GM19463 (cell line): ENCODE data around the gene OGDHL.
"Not testable (repeated sequence)": the region's sequence is repeated elsewhere in the genome, so short reads cannot be mapped to it uniquely, and the experiment has no call there.

Source experiments
- ATAC-seq: cut with Tn5 transposase; IDR thresholded peaks from one replicate; pipeline ENCODE4 v1.9.1; 2021; ENCODE audit warnings: mild to moderate bottlenecking, moderate library complexity; ENCODE audit not compliant: unreplicated experiment

The OGDHL gene

DNA sequence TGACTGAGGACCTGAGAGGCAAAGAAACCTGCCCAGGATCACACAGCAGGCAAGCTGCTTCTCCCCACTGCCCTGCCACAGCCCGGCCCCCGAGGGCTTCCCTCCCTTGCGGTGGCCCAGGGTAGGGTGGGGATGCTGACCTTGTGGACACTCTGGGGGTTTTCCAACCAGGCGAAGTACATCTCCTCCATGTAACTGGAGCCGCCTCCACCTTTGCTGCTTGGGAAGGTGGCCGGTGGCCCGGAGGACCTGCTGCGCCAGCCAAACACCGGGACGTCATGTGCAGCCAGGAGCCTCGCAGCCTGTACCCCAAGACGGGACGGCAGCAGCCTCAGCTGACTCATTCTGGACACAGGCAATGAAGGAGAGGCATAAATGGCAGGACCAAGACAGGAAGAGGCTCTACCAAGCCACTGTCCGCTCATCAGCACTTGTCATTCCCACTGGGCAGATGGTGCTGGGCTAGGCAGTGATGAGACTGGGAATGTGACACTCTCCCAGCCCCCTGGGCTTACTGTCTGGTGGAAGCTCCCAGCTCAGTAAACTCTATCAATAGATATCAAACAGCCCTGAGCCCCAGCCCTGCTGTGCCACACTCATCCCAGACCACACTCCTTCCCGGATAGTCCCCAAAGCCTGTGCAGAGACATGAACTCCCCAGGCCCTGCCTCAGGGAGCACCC, 3.7 kb downstream of the OGDHL start:
- no peak for ATAC-seq

DNA sequence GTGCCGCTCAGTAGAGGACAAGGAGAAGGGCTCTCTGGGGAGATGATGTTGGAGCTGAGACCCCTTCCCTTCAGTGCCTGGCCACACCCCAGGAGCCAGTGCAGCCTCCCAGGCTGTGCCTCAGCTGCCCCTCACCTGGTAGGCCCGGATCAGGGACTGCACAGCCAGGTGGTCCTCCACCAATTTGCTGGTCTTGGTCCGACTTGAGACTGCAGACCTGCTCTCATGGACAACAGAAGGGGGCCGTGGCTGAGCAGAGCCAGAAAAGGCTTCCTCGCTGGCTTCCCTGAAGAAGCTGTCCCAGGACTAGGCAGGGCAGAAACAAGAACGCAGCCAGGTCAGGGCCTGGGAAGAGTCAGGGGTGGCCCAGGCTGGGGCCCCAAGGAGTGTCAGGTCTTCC, 5.5 kb downstream of the OGDHL start:
- no peak for ATAC-seq

DNA sequence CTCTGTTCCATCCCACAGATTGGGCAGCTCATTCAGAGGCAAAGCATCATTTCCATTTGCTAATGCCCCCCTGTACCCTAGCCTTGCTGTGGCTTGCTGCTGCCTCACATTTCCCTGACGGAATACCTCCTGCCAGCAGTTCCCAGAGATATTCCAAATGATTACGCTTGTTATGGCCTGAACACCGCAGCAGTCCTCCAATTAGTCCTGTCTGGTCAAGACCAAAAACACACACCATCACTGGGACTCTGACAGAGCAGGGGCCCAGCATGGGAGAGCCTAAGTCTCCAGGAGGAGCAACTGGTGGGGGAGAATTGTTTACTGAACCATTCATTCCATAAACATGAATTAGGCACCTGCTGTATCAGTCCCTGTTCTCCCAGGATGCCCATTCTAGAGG, 6.1 kb downstream of the OGDHL start:
- no peak for ATAC-seq

DNA sequence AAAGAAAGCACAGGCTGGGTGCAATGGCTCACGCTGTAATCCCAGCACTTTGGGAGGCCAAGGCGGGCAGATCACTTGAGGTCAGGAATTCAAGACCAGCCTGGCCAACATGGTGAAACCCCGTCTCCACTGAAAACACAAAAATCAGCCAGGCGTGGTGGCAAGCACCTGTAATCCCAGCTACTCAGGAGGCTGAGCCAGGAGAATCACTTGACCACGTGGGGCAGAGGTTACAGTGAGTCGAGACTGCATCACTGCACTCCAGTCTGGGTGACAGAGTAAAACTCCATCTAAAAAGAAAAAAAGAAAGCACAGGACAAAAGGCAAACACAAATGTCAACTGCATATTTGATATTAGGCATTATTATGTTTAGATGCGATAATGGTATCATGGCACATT, 7.2 kb downstream of the OGDHL start:
- not testable (repeated sequence) for ATAC-seq

DNA sequence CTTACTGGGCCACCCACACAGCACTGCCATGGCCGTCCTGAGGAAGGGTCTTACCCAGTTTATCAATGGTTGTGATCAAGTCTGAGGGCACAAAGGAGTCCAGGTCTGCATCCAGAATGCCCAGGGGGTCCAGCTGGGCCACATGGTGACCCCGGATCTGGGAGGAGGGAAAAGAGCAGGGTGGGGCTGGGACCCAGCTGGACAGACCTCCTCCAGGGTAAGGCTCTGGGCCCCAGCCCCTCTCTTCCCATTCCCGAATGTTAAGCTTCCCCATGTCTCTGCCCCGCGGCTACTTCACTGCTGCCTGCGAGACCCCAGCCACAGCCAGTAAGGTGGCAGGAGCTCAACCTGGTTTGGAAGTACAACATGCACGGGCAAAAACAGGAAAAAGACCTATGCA, 9.5 kb downstream of the OGDHL start:
- ATAC-seq = no peak

DNA sequence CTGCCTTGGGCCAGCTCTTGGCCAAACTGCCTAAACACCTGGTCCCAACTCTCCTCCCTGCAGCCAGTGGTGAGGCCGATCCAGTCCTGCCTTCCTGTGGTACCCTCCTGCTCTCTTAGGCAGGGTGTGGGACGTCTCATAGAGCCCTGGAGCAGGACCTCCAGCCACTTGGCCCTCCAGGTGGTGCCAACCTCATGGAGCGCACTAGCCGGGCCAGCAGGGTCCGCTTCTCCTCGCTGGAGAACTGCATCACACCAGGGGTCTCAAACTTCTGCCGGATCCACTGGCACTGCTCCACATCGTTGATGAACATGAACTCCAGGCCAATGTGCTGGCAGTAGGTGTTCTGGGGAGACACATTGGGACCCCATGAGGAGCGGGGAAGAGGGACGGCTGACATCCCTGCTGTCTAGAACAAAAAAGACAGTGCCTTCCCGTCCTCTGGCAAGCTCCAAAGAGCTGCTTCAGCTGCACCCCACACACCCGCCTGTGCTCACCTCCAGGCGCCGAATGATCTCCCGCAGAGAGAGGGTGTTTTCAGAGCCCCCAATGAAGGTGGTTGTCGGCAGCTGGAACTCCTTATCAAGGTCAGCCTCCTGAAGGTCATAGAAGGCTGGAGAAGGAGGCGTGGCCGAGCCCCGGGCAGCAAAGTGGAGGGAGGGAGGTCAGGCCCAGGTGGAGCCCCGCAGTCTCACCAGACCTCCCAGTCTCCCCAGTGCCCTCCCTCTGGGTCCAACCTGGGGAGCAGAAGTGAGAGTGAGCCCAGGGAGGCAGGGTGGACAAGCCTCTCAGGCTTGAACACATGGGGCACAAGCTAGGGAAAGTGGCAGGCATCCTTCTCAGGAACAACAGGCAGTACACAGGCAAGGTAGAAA, 10.2 kb downstream of the OGDHL start:
- ATAC-seq = no peak

DNA sequence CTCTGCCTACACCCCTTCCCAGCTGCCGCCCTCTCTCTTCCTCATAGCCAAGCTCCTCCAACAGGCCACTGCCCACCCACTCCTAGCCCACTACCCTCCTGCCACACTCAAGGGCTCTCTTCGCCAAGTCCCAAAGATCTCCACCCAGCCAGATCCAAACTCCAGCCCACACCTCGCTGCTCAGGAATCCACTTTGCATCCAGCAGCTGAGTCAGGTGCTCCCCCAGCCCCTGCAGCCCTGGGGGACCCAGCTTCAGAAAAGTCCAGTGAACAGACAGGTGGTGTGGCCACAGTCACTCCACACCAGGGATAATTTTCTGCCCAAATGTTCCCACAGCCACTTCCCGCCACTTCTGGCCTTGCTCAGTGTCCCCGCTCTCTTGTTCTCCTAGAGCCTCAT, 10.9 kb downstream of the OGDHL start:
- no peak for ATAC-seq

DNA sequence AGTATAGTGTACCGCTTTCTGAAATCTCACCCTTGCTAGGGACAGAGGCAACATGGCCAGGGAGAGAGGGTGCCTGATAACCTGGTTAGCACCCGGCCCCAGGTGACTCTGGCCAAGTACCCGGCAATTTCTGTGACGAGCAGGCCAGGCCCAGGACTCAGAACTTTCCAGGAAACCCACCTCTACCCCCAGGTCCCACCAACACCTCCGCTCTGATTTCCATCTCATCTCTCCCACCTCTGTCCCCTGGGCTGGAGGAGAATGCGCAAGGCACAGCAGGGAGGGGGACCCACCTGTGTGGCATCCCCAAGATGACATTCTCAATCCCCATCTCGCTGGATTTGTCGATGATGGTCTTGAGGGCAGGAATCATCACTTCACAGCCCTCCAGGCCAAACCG, 11.6 kb downstream of the OGDHL start:
- ATAC-seq = no peak

DNA sequence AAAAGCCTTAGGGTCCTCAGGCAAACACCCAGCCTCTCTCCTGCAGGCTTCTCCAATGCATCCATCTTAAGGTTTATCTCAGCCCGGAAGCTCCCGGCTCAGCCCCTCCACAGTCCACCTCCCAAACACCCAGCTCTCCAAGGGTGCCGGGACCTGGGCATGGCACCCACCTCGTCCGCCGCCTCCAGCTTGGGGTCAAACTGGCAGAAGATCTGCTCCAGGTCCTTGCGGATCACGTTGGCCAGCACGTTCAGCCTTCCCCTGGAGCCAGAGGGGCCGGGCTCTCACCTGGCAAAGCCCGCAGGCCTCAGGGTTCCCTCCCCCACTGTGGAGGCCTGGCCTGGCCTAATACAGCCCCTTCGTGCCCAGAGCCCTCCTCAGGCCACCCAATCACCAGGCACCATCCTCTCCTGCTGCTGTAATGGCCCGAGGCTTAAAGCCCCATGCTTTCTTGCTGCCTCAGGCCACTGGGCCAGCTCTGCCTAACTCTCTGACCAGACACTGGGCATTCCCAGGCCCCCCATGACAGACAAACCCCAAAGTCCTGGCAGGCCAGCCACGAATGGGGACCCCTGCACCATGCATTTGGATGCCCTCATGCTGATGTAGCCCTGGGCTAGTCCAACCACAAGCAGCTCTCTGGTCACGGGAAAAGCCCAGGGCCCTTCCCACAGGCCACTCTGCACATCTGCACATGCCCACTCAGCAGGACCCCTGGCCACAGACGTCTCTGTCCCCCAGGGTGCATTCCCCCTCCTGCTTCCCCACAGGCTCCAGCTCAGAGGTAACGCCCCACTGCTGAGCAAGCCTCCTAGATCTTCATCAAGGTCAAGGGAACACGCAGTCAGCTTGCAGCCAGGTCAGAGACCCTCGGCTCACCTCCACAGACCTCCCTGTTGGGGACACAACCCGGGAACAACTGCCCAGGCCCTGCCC, 12.3 kb downstream of the OGDHL start:
- ATAC-seq = no peak

DNA sequence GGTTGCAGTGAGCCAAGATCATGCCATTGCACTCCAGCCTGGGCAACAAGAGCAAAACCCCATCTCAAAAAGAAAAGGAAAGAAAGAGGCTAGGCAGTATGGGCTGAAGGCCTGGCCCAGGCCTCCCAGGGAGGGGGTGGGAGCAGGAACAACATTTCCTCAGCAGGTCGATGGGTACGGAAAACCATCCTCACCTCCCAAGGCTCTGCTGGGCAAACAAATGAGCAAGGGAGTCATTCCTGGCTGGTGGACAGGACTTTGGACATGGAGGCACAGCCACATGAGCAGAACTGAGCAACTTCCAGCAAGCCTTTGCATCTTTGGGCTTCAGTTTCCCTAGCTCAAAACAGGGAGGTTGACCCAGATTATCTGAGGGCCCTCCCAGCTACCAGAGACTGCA, 13.0 kb downstream of the OGDHL start:
- ATAC-seq = no peak

DNA sequence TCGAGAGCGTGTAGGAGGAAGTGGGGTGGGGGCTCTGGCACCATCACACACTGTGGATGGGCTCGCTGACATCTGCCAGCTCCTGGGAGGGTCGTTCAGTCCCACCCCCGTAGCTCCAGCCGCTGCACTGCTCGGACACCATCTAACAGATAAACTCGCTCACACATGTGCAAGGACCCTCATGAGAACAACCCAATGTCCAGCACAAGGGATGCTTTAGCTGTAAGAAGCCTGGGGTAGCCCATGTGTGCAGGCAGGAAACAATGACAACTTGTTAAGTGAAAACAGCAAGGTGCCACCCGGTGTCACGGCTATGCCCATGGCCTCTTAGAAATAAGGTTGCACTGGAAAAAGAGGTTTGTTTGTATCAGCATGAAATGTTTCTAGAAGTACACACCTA, 14.1 kb downstream of the OGDHL start:
- no peak for ATAC-seq

DNA sequence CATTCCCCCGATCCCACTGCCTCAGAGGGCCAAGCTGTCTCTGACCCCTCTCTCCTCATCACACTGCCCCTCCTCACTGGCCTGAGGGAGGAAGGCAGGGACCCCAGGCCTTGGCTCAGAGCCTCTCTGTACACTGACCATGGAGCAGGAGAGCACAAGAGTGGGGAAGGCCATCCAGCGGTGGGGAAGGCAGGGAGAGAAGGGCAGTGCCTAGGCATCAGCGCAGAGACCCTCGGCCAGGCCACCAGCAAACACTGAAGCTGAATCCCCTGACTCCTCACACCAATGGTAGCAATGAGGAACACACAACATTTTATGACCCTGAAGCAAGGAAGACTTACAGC, 14.8 kb downstream of the OGDHL start:
- no peak for ATAC-seq

DNA sequence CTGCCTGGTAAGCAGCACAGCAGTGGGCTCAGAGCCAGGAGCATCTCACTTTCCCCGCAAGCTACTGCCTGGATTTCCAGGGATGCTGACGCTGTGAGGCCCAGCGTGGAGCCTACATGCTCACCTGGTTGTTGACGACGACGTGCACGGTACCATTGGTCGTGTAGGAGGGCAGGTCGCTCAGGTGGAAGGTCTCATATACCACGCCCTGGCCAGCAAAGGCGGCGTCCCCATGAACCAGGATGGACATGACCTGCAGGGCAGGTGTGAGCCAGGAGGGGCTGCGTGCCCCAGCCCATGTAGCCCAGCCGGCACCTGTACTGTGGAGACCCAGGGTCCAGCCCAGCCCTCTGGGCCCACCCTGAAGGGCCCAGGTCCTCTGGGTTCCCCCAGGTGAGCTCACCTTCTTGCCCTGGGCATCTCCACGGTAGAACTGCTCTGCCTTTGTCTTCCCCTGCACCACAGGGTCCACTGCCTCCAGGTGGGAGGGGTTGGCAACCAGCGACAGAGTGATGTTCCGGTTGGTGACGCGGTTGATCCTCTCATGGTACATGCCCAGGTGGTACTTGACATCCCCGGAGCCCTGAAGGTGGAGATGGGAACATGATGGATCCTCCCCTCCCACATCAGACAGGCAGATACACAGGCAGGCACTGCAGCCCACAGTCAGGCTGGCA, 15.4 kb downstream of the OGDHL start:
- ATAC-seq = no peak

DNA sequence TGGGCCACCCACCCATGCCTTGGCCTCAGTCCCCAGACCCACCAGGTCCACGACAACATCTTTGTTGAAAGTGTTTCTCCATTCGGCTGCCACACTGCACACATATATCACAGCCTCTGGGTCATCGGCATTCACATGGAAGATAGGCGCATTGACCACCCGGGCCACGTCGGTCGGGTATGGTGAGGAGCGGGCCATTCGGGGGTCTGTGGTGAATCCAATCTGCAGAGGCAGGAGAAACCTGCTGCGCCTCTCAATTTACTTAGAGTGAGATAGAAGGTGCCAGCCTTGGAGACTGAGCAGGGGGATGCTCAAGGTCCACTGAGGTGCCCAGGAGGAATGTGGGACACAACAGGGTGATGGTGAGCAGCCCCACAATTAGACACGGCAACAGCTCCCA, 16.4 kb downstream of the OGDHL start:
- no peak for ATAC-seq

DNA sequence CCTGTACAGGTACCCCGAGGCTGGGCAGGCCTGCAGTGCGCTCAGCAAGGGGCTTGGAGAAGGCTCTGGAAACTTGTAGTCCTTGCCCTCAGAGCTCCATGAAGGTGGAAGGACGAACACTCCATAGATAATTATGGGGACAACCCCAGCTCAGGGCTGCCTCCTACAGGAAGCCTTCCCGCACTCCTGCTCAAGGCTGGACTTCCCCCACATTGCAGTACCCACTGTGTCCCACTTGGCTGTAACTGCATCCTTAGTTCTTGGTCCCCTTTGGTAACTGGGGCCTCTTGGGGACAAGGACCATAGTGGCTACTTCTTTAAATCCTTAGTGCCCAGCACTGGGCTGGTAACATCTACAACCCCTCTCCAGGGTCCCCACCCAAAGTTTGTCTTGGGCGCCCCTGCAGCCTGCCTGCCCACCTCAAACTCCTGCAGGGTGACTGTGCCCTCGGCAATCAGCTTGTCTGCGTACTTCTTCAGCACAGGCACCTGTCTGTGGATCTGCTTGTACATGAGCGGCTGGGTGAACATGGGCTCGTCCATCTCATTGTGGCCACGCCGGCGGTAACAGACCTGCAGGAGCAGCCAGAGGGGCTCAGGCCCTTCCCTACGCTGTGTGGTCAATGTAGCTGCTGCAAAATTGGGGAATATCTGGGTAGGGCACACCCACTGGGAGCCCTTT, 17.1 kb downstream of the OGDHL start:
- ATAC-seq = no peak

DNA sequence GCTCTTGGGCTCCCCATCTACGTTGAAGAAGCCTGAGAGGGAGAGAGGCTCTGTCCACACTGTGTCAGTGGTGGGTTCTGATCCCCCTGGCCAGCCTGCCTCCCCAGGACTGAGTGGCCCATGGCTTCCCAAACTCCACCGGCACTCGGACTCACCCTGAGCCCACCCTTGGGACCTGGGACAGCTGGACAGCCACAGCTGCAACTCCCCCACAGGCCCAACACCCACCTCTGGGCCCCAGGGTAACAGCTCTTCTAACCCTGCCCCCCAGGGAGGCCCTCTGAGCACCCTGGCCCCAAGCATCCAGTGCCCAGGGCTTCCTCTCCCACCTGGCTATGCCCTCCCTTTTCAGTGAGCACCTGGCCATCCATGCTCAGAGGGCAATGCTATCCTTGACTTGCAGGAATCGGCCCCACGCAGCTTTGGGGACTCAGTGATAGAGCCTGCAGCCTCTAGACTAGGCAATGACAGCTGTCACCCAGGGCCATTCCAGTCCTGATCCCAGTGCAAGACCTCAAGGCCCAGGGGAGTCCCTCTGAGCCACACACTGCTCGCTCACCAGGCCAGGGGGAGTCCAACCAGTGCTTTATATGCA, 17.9 kb downstream of the OGDHL start:
- no peak for ATAC-seq

DNA sequence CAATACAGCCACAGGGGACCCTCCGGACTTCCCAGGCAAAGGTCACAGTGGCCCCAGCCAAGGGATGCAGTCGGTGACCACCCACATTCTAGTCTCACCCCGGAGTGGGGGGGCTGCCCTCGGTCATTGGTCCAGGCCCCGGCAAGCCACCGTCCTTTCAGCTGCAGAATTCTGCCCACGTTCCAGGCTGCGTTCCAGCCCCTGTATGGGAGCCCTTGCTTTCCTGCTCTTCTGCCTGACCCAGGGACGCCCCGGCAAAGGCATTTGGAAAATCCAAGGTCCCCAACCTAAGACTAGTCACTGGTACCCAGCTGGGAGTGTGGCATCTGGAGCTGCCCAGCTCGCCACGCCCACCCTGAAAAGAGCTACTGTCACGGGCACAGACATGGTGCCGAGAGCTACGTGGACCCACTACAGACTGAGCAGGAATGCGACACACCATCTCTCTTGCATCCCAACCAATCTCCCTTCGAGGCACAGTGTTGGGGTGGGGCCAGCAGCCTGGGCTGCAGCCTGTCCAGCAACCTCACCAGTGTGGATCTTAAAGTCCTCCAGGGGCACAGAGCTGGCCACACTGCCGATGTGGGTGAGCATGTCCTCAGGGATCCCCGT, 18.6 kb downstream of the OGDHL start:
- ATAC-seq = no peak

DNA sequence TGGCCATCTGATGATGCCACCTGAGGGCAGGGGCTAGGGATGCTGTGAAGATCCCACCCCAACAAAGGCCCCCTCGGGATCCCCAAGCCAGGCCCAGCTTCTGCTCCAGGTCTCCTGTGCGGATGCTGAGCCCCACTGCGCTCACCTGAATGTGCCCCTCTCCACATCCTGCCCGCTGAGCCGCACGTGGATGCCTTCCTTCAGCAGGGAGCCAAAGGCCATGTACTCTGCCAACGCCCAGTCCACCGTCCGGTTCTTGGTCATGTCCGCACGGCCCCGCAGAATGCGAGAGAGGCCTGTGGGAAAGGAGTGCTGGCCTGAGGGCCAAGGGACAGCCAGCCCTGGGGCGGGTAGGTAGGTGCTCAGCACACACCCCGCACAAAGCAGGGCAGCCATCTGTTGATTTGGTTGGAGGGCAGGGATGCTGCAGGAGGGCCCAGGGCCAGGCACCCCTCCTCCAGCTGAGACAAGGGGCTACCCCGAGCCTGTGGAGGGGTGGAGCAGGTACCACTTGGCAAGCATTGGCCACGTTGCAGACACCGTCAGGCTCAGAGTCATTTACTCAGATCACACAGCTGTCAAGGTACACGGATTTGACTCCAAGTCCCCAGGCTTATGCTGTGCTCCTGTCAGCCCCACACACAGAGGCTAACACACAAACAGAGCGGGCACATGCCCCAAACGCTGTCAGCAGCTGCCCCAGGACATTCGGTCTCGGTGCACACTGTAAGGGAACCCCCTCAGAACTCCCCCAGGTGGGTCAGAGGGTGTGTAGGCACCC, 19.2 kb downstream of the OGDHL start:
- no peak for ATAC-seq
